HG02798 (cell line): ENCODE measurements around the gene TAPT1.

Experiments used
- ATAC-seq: cut with Tn5 transposase; IDR thresholded peaks from one replicate; pipeline ENCODE4 v1.9.1; 2021; ENCODE audit warnings: mild to moderate bottlenecking; ENCODE audit not compliant: unreplicated experiment, poor library complexity

TAPT1 gene

DNA sequence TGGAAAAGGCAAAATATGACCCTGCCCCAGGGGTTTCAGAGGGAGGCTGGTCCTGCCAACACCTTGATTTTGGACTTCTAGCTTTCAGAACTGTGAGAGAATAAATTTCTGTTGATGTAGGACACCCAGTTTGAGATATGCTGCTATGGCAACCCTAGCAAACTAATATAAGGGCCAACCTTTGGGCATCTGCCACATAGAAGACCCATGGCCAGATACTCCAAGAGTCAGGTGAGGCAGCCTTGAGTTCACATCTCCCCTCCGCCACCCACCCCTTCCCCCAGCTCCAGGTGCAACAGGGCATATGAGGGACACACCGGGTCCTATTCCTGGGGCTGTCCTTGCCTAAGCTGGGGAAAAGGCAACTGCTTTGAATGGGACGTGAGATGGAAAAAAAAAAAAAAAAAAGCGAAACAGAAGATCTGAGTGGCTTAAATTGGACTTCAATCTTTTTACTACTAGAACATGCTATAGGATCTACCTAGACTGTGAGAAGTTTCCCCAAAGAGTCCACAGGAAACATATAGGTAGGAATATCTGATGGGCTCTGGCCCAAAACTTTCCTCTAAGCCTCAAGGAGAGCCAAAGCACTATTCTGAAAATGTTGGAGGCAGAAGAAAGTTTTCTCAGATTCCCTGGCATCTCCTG is 85.9 kb downstream of the TAPT1 start:
- ATAC-seq: no peak

DNA sequence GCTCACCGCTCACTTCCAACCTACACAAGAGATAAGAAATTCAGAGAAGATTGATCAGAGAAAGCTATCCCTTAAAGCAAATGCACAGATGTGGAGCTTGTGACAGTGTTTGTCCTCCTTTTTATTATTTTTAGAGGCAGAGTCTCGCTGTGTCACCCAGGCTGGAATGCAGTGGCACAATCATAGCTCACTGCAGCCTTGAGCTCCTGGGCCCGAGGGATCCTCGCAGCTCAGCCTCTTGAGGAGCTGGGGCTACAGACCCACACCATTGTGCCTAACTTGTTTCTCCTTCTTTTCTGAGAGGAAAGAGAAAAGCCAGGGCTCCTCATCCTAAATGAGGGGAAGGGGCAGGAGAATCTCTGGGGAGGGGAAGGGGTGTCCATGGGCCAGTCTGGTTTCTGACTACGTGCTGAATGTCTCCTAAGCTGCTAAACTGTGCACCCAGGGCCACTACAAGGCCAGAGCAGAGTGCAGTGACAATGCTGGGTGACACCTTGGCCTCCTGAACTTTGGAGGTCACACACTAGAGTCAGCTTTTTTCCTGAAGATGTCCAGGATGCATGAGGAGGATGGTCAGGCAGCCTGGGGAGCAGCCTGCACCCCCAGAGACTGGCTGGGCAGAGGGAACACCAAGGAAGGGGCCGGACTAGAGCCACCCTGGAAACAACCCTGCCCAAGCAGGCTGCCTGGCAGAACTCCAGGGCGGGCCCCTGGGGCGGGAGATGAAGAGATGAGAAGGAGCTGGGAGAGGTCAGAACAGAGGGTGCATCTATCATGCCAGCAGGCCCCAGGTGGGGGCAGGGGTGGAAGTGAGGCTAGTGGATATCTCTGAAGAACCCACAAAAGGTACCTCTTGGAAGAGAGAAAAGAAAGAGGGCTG is 87.0 kb downstream of the TAPT1 start:
- no peak for ATAC-seq

GRCh38 chr4:16136827-16137226 is 89.4 kb downstream of the TAPT1 start:
- ATAC-seq: no peak

- ATAC-seq: no peak
Measured at GRCh38 chr4:16136311-16136710, 90.0 kb downstream of the TAPT1 start.

DNA sequence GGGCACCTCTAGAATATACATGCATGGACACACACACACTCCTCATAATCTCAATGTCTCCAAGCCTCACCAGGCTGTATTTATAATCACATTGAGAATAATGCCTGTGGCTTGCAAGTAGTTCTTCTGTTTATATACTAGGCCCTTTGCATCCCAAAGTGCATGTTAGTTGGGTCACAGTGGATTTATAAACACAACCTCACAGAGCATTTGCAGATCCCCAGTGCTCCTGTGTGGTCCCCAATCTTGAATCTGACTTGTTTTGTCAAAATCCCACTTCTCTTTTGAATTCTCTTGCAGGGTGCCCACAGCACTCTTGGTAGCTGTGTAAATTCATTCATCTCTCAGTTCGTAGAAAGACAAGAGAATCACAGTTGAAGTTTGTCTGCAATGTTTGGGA is 92.9 kb downstream of the TAPT1 start:
- no peak for ATAC-seq

- no peak for ATAC-seq
Measured at GRCh38 chr4:16131293-16131692, 95.0 kb downstream of the TAPT1 start.

- no peak for ATAC-seq
Measured at GRCh38 chr4:16129336-16129735, 96.9 kb downstream of the TAPT1 start.

DNA sequence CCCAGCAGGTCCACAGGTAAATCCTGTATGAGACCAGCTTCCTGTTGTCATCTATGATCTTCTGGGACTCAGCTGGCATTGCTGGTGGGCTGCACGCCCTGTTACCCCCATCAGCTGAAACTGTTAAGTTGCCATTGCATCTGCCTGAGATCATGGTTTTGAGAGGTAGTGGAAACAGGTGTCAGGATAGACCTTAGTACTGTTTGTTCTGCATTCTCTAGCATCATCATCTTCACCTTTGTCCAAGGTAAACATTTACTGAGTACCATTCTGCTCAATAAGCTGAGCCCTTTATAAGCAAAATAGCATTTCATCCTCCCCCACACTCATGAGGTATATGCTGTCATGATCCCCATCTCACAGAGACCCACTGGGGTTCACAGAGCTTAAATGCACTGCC is 99.6 kb downstream of the TAPT1 start:
- no peak for ATAC-seq

- no peak for ATAC-seq
Measured at GRCh38 chr4:16125571-16126445, 100.5 kb downstream of the TAPT1 start.

GRCh38 chr4:16124232-16124631 is 102.0 kb downstream of the TAPT1 start:
- ATAC-seq: no peak

- no peak for ATAC-seq
Measured at GRCh38 chr4:16123356-16124084, 102.8 kb downstream of the TAPT1 start.

DNA sequence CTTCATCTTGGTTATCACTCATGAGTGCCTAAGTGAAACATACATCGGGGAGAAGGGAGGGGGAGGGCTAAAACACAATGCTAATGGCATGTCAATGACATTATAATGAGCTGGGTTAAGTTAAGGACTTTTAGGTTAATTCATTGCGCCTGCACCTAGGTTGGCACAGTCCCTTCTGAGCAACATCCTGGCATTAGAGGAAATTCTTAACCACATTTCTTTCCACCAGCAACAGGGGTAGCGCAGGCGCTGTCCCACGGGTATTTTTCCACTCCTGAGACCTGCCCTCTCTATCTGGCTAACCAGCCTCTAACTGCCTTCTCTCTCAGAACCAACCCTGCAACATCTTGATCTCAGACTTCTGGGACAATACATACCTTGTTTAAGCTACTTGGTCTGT is 103.5 kb downstream of the TAPT1 start:
- ATAC-seq: no peak

DNA sequence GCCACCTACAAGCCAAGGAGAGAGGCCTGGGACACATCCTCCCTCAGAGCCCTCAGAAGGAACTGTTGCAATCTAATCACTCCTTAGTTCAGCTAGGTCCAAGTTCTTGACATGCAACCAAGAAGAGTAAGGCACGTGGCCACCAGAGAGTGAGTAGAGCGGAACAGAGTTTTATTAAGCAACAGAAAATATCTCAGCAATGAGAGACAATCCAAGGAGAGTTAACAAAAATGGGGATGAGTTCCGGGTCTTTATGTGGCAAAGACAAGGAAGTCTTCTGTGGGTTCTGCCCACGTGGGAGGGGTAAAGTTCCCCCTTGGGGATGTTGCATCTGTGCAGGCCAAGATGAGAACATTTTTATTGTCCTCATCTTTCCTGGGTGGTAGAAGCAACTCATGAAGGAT is 104.0 kb downstream of the TAPT1 start:
- no peak for ATAC-seq

DNA sequence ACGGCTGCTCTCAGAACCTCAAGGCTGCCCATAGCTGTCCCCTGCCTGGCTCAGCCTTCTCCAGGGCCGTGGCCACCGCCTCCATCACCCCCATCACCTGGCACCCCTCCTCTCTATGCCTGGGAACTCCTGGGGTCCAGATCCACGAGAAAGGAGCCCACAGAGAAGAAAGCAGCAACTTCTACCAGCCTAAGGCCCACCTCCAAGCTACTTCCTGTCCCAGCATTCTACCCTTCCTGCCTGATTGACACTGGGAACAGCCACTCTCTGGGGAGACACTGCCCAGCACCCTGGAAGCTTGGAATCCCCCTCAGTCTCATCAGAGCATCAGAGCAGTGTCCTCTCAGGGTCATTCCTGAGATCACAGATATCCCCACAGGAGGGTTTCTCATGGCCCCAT is 105.6 kb downstream of the TAPT1 start:
- peak; percentile 49 for ATAC-seq

DNA sequence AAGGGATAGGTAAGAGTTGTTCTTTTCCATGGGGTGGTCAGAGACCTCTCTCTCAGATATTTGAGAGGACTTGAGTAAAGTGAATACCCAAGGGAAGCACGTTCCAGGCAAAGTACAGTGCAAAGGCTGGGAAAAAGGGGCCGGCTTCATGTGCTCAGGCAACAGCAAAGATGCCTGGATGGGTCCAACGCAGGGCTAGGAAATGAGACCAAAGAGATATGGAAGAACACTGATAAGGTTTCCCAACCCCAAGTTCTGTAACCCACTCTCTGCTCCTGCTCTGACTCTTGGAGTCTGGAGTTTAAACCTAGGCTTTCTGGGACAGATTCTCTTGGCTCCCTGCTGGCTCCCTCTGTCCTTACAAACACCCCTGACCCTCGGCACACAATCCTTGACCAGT is 106.3 kb downstream of the TAPT1 start:
- ATAC-seq: no peak

DNA sequence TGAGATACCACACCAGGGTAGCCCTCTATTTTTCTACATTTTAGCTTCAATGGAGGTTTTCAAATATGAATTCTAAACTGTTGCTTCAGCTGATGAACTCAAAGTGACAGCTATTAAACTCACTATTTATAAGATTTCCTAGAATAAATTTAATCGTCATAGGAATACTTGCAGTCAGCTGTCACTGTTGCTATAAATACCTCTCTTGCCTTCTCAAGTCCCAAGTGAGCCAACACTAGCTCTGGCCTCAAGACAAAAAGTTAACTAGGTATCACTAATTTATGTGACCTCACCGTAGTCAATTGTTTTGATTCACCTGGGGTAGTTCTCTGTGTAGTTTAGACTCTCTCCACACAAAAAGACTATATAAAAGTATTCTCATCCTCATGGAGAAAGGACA is 108.2 kb downstream of the TAPT1 start:
- no peak for ATAC-seq

DNA sequence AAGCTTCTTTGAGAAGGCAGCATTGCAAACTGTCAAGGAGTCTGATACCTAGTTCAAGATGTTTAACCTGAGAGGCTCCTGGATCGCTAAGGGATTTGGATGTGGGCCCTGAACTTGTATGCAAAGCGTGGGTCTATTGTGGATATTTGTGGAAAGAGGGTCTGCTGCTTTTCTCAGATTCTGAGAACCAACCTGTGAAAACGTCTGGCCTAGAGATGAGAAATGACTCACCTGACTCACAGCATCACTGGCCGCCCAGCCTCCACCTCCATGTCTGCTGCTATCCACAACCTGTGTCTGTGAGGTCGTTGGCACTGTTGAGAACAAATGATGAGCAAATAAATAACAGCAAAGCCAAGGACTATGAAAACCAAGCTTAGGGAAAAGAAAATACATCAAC is 109.1 kb downstream of the TAPT1 start:
- no peak for ATAC-seq

DNA sequence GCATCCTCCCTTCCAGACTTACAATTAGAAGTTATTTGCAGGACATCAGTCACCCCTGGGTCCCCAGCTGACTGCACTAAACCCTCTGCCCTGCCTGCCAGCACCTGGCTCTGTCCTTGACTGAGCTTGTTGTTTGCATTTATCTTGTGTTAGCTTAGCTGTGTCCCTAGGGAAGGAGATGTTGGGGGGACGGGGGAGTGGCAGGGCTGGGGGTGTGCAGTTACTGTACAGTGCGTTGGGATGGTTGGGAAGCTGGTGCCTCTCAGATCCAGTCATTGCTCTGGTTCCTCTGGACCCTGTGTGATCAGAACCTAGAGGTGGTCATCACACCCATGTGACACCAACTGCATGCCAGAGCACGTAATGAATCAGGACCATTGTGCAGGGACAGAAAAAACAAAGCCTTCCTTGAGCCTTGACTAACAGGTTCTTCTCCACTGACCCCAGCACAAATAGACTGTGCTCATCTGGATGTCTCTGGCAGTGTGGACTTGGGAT is 109.7 kb downstream of the TAPT1 start:
- ATAC-seq: no peak

GRCh38 chr4:16116019-16116418 is 110.3 kb downstream of the TAPT1 start:
- no peak for ATAC-seq

GRCh38 chr4:16114546-16114945 is 111.7 kb downstream of the TAPT1 start:
- no peak for ATAC-seq
